Esophagus muscularis mucosa (tissue), 4 donors: ENCODE results near the gene MATCAP1. TPM values are rescaled to one million over a fixed set of nuclear protein-coding genes. Genes with fewer than 3 reads are reported as not detected.

Experiments used
- DNase-seq: peaks from one replicate; pipeline ENCODE4 v3.0.0-alpha.2; 2017; ENCODE audit errors: extremely low spot score
- H3K27ac ChIP-seq, 4 donors: fragments of 200-600 bp; sonication (generic); replicated peaks in 1 of 4; 1 replicate in 3 of 4; 2 replicates in 1 of 4; pipeline ENCODE4 v1.5.1; 2016 to 2019; ENCODE audit warnings: mild to moderate bottlenecking in 1 of 4
- H3K27me3 ChIP-seq, 4 donors: fragments of 200-600 bp; sonication (generic); one replicate each; pipeline versions ENCODE4 v1.5.1 to v1.6.0; 2016 to 2019
- H3K36me3 ChIP-seq, 4 donors: fragments of 200-600 bp; sonication (generic); one replicate each; pipeline ENCODE4 v1.5.1; 2016 to 2019
- H3K4me1 ChIP-seq, 4 donors: fragments of 200-600 bp; sonication (generic); one replicate each; pipeline ENCODE4 v1.5.1; 2016 to 2019
- H3K4me3 ChIP-seq, 4 donors: fragments of 200-600 bp; sonication (generic); 1 replicate in 2 of 4; 2 replicates in 2 of 4; pipeline ENCODE4 v1.5.1; 2016 to 2019; ENCODE audit warnings: mild to moderate bottlenecking in 4 of 4, moderate library complexity in 1 of 4
- H3K9me3 ChIP-seq, 4 donors: fragments of 200-600 bp; sonication (generic); 1 replicate in 3 of 4; 2 replicates in 1 of 4; pipeline ENCODE4 v1.5.1; 2016 to 2019
- EP300 ChIP-seq: sonication (generic); formaldehyde crosslinking; IDR thresholded peaks from one replicate; pipeline ENCODE4 v1.6.1; 2017; ENCODE audit warnings: antibody characterized with exemption
- POLR2A ChIP-seq: fragments of 450-650 bp; IDR thresholded peaks from one replicate; pipeline ENCODE4 v1.6.1; 2017; ENCODE audit warnings: antibody characterized with exemption, moderate library complexity, mild to moderate bottlenecking, low read depth
- POLR2AphosphoS5 ChIP-seq, 2 donors: sonication (generic); formaldehyde crosslinking; IDR thresholded peaks; one replicate each; pipeline ENCODE4 v1.6.1; 2017; ENCODE audit warnings: antibody characterized with exemption in 2 of 2
- WGBS: methylation state at CpG from one replicate; pipeline ENCODE4 v1.1.5; 2018; 5-methylcytosine and 5-hydroxymethylcytosine counted together
- intact Hi-C: fragments of 100-400 bp; cut with DNase I; formaldehyde crosslinking; loops from one replicate; pipeline ENCODE4 v1.15.1; 2023
- small RNA-seq, 3 donors: library from RNA; depleted of rRNA; stranded (forward); fragments of <200 nt; gene quantifications; one replicate each; pipeline ENCODE3, GENCODE V24; 2016
- total RNA-seq, 4 donors: library from RNA; depleted of rRNA; stranded (reverse); fragments of >200 nt; gene quantifications; one replicate each; pipeline versions ENCODE4 v1.1.0 to v1.2.1, GENCODE V29; 2016
- TF ChIP-seq, protein P1 (sequence below), 3 experiments: fragments of 200-600 bp in 2 of 3; fragments of 450-650 bp in 1 of 3; sonication (generic) in 2 of 3; IDR thresholded peaks; one replicate each; pipeline ENCODE4 v1.5.1; 2017 to 2019; ENCODE audit warnings: antibody characterized with exemption in 3 of 3, mild to moderate bottlenecking in 2 of 3, moderate library complexity in 1 of 3

MATCAP1 gene
- total RNA-seq, 4 donors from 2014 or later: 7.8 to 17.7 (median 11.2) TPM

DNA sequence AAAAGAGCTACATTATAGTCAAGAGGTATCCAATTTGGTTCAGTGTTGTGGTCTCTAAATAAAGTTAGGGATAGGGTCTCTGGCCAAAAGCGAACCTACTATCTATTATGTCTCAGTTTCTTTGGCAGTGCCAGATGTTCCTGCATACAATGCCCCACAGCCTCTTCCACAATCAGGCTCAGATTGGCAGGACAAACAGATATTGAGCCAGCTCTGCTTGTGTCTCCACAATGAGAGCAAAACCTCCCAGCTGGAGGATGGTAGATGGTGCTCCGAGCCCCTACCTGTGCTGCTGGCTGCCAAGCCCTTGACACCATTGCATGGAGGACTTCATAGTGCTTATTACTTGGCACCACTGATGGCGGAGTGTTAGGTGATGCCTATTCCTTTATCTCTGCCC lies 54.3 kb downstream of the MATCAP1 start:
- TF ChIP-seq POLR2AphosphoS5 (IDR thresholded peaks at IDR 0.05): no peak
- TF ChIP-seq EP300: no peak
- TF ChIP-seq, protein P1, sequence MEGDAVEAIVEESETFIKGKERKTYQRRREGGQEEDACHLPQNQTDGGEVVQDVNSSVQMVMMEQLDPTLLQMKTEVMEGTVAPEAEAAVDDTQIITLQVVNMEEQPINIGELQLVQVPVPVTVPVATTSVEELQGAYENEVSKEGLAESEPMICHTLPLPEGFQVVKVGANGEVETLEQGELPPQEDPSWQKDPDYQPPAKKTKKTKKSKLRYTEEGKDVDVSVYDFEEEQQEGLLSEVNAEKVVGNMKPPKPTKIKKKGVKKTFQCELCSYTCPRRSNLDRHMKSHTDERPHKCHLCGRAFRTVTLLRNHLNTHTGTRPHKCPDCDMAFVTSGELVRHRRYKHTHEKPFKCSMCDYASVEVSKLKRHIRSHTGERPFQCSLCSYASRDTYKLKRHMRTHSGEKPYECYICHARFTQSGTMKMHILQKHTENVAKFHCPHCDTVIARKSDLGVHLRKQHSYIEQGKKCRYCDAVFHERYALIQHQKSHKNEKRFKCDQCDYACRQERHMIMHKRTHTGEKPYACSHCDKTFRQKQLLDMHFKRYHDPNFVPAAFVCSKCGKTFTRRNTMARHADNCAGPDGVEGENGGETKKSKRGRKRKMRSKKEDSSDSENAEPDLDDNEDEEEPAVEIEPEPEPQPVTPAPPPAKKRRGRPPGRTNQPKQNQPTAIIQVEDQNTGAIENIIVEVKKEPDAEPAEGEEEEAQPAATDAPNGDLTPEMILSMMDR (IDR thresholded peaks at IDR 0.05): no peak
- no peak for TF ChIP-seq POLR2A
- DNase-seq: no peak
- Histone ChIP-seq H3K4me3 (no peak overlapping the region), H3K4me1 (no peaks in the 10 kb centered on the region), H3K27ac (no peak overlapping the region), H3K36me3 (peaks cover 35 to 98% (median 58%) of the 10 kb centered on the region in 4 donors), H3K27me3 (no peaks in the 10 kb centered on the region), H3K9me3 (no peaks in the 10 kb centered on the region)
- intact Hi-C loops: no loop called here
- WGBS: 100% methylated on average over 3 of the region's 3 CpGs

DNA sequence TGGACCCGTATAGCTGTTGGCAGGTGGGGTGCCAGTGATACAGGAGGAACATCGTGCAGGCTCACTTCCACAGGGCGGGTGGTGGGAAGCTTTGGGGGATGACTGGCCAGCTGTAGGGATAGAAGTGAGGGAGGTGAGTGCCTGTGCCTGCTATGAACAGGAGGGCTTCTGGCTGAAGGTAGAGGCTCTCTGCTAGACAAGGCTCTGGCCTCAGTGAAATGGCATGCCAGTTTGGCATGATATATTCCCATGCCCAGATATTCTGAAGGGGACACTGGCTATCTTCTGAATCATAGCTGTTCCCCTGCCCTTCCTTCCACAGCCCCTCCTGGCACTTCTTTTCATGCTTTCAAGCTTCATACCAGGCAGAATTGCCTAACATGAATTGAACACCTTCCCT lies 54.9 kb downstream of the MATCAP1 start:
- 87% methylated on average over 3 of the region's 3 CpGs for WGBS
- Histone ChIP-seq H3K27ac (no peak overlapping the region), H3K36me3 (peaks cover 30 to 98% (median 53%) of the 10 kb centered on the region in 4 donors), H3K4me3 (no peak overlapping the region), H3K9me3 (no peaks in the 10 kb centered on the region), H3K27me3 (no peaks in the 10 kb centered on the region), H3K4me1 (no peaks in the 10 kb centered on the region)
- intact Hi-C loops: no loop called here
- TF ChIP-seq EP300 (no peak), POLR2AphosphoS5 (IDR thresholded peaks at IDR 0.05) (no peak), POLR2A (no peak)
- TF ChIP-seq, protein P1 (IDR thresholded peaks at IDR 0.05): no peak
- no peak for DNase-seq

DNA sequence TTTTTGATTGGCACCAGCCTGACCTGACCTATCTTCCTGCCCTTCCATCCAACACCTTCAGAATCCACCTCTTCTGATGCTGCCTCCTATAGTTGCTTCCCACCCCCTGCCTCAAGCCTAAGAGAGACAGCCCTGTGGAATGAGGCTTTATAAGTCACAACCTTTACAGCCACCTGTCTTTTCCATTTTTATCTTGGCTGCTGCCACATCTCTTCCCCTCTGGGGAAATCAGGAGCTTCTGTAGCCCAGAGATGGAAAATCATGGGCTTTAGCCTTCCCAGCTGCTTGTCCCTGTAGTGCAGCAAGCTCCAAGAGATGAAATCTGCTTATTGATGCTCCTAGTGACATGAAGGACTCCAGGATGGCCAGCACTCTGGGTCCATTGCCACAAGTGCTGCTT lies 55.3 kb downstream of the MATCAP1 start:
- H3K9me3 ChIP-seq: no peaks in the 10 kb centered on the region
- no peak for DNase-seq
- no peaks in the 10 kb centered on the region for H3K4me1 ChIP-seq
- peaks cover 25 to 98% (median 50%) of the 10 kb centered on the region in 4 donors for H3K36me3 ChIP-seq
- no peak overlapping the region for H3K27ac ChIP-seq
- TF ChIP-seq EP300: no peak
- no peak for TF ChIP-seq POLR2A
- no peak for TF ChIP-seq POLR2AphosphoS5 (IDR thresholded peaks at IDR 0.05)
- TF ChIP-seq, protein P1 (IDR thresholded peaks at IDR 0.05): no peak
- no peak overlapping the region for H3K4me3 ChIP-seq
- no peaks in the 10 kb centered on the region for H3K27me3 ChIP-seq
- intact Hi-C loops: no loop called here

Small RNA genes within 50 kb of the gene (small RNA-seq; reads per million reads assigned to genes)
- gene MIR328: 14.3 to 18.9 (median 14.4) reads per million in 3 donors

Other genes with a start within 250 kb of the MATCAP1 start
- gene CIAO2B, start 249.6 kb downstream of the MATCAP1 start, total RNA-seq: 100 to 1,000 TPM in 1 of 4 donors, 10 to 100 TPM in 3; 83.1 to 101 (median 95.5) TPM
- gene CES2, start 248.4 kb downstream of the MATCAP1 start, total RNA-seq: 10 to 100 TPM; 22.0 to 29.7 (median 26.8) TPM
- under 1 TPM in 3 of 4 donors, not detected in 1; 0.23 to 0.42 (median 0.33) TPM for gene CES3, start 222.7 kb downstream of the MATCAP1 start, total RNA-seq
- 1 to 10 TPM; 2.7 to 4.0 (median 3.3) TPM for gene CES4A, start 195.4 kb downstream of the MATCAP1 start, total RNA-seq
- 10 to 100 TPM; 20.6 to 39.8 (median 30.6) TPM for gene CBFB, start 154.8 kb downstream of the MATCAP1 start, total RNA-seq
- 10 to 100 TPM; 11.4 to 23.7 (median 17.1) TPM for gene PHAF1, start 74.0 kb downstream of the MATCAP1 start, total RNA-seq
- gene B3GNT9, start 33.0 kb downstream of the MATCAP1 start, total RNA-seq: 10 to 100 TPM; 17.4 to 26.1 (median 19.2) TPM
- gene TRADD, start 24.1 kb downstream of the MATCAP1 start, total RNA-seq: 10 to 100 TPM; 26.6 to 53.4 (median 42.7) TPM
- gene FBXL8, start 24.0 kb downstream of the MATCAP1 start, total RNA-seq: 10 to 100 TPM; 10.3 to 22.1 (median 15.1) TPM
- gene HSF4, start 19.2 kb downstream of the MATCAP1 start, total RNA-seq: 10 to 100 TPM; 27.3 to 61.9 (median 41.1) TPM
- gene NOL3, start 13.4 kb downstream of the MATCAP1 start, total RNA-seq: 10 to 100 TPM; 40.6 to 58.2 (median 45.4) TPM
- gene EXOC3L1, start 6.2 kb upstream of the MATCAP1 start, total RNA-seq: 1 to 10 TPM; 1.2 to 4.0 (median 2.1) TPM
- gene E2F4, start 8.2 kb upstream of the MATCAP1 start, total RNA-seq: 10 to 100 TPM; 54.8 to 96.9 (median 93.1) TPM
- gene ELMO3, start 15.2 kb upstream of the MATCAP1 start, total RNA-seq: under 1 TPM; 0.33 to 0.83 (median 0.60) TPM
- gene TMEM208, start 43.2 kb upstream of the MATCAP1 start, total RNA-seq: 10 to 100 TPM; 19.5 to 26.7 (median 23.8) TPM
- 10 to 100 TPM in 2 of 4 donors, 1 to 10 TPM in 2; 8.0 to 15.6 (median 10.0) TPM for gene FHOD1, start 63.5 kb upstream of the MATCAP1 start, total RNA-seq
- gene SLC9A5, start 65.0 kb upstream of the MATCAP1 start, total RNA-seq: under 1 TPM; 0.13 to 0.69 (median 0.37) TPM
- gene PLEKHG4, start 95.6 kb upstream of the MATCAP1 start, total RNA-seq: 1 to 10 TPM; 3.0 to 8.7 (median 3.2) TPM
- not detected for gene KCTD19, start 142.8 kb upstream of the MATCAP1 start, total RNA-seq
- gene LRRC36, start 142.9 kb upstream of the MATCAP1 start, total RNA-seq: under 1 TPM in 1 of 4 donors, not detected in 3; 0.33 TPM
- 100 to 1,000 TPM in 1 of 4 donors, 10 to 100 TPM in 3; 32.0 to 116 (median 41.3) TPM for gene TPPP3, start 209.5 kb upstream of the MATCAP1 start, total RNA-seq
- 10 to 100 TPM; 11.6 to 27.5 (median 20.8) TPM for gene ZDHHC1, start 232.5 kb upstream of the MATCAP1 start, total RNA-seq
- gene HSD11B2, start 247.2 kb upstream of the MATCAP1 start, total RNA-seq: 1 to 10 TPM in 2 of 4 donors, under 1 TPM in 1, not detected in 1; 0.42 to 2.2 (median 1.1) TPM